GM21447 (cell line): Measurements from ENCODE around the gene BCAP31.

Source experiments
- ATAC-seq: cut with Tn5 transposase; IDR thresholded peaks from one replicate; pipeline ENCODE4 v1.9.1; 2021; ENCODE audit not compliant: unreplicated experiment

The BCAP31 gene

DNA sequence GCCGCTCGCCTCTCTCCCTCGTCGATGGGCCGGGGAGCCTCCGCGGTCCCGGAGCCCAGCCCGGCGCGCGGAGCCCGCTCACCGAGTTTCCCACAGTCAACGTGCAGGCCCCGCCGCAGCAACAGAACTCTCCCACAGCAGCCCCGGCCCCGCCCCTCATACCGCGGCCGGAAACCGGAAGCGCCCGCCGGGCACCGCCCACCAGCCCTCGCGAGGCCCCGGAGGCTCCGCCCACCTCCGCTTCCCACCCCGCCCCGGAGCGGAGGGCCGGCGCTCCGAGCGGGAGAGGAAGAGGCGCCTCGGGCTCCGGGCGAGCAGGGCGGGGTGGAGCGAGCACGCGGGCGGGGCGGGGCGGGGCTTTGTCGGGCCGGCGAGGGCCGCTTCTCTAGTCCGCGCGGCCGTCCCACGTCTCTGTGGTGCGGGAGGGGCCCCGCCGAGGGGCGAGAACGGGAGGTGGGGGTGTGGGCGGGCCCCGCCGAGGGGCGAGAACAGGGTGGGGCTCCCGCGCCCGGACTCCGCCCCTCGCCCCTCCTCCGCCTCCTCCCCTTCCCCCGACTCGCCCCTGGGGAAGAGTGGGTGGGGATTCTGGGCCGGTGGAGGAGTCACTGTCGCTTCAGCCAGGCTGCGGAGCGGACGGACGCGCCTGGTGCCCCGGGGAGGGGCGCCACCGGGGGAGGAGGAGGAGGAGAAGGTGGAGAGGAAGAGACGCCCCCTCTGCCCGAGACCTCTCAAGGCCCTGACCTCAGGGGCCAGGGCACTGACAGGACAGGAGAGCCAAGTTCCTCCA is at the start of gene BCAP31, which contains the start of gene ABCD1:
Gene BCAP31, minus strand, starts transcription at position 136 of the 787 bp plus-strand sequence. CDS start 1,143 bp downstream, outside the sequence.
Gene ABCD1, plus strand, starts transcription at position 605 of the 787 bp plus-strand sequence. CDS start 411 bp downstream, outside the sequence.
- peak; percentile 46 for ATAC-seq

DNA sequence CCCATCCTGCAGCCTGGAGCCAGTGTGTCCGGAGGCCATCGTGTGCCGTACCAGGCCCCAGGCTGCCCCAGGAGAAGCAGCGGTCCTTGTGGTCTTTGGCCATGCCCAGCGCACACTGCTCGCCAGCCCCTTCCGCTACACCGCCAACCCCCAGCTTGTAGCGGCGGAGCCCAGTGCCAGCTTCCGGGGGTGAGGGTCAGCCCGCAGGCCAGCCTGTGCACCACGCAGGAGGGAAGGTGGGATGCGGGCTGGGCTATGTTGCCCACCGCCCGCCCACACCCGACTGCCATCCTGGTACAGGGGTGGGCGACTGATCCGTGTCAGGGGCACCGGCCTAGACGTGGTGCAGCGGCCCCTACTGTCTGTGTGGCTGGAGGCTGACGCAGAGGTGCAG is 49.0 kb upstream of the BCAP31 start:
- ATAC-seq = no peak

DNA sequence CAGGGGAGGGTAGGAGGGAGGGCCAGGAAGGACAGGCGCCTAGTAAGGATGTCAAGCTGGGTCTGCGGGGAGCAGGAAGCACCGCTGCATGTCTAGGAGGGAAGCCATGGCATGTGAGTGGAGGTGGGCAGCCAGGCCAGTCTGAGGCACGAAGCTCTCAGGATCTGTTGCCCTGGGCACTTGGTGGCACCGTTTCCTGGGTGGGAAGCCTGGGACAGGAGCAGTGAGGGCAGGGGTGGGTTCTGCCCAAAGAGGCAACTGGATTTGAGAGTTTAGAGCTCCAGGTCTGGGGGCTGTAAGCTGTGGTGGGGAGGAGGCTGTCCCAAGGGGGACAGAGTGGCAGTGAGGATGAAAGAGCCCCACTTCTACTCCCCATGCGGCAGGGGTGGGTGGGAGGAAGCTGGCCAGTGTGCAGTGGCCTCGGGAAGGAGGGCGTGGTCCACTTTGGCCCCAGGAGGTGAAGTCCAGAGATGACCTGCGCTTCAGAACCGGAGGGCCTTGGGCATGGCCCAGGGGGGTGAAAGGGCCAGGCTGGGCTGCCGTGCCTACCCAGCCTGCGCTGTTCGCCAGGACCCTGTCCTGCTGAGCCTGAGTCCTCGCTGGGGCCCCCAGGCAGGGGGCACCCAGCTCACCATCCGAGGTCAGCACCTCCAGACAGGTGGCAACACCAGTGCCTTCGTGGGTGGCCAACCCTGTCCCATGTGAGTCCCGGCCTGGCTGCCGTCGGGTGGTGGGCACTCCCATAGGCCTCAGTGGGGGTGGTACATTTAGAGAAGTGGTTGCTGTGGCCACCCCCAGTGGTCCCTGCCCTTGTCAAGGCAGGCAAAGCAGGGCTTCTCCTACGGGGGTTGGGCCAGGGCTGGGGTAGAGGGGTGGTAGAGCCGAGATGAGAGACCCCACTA is 48.4 kb upstream of the BCAP31 start:
- no peak for ATAC-seq

DNA sequence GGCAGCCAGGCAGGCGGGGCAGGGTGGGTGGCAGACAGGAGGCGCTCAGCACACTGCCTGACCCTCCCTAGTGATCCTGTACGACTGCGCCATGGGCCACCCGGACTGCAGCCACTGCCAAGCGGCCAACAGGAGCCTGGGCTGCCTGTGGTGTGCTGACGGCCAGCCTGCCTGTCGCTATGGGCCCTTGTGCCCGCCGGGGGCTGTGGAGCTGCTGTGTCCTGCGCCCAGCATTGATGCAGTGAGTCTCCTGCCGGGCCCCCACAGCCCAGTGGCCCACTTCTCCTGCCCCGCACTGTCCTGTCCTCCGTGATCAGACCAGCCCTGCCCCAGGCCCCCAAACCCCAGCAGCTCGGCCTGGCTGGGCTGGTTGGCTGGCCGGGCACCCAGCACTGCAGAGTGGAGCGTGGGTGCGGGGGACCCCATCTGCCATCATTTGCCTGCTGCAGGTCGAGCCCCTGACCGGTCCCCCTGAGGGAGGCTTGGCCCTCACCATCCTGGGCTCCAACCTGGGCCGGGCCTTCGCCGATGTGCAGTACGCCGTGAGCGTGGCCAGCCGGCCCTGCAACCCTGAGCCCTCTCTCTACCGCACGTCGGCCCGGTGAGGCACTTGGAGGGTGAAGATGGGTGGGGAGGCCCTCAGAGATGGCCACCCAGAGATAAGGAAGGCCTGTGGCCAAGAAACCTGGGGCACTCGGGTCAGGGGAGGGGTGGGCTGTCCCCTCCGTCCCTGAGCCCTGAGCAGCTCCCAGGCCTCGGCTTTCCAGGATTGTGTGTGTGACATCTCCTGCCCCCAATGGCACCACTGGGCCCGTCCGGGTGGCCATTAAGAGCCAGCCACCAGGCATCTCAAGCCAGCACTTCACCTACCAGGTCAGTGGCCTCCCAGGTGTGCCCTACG is 47.5 kb upstream of the BCAP31 start:
- ATAC-seq = no peak

DNA sequence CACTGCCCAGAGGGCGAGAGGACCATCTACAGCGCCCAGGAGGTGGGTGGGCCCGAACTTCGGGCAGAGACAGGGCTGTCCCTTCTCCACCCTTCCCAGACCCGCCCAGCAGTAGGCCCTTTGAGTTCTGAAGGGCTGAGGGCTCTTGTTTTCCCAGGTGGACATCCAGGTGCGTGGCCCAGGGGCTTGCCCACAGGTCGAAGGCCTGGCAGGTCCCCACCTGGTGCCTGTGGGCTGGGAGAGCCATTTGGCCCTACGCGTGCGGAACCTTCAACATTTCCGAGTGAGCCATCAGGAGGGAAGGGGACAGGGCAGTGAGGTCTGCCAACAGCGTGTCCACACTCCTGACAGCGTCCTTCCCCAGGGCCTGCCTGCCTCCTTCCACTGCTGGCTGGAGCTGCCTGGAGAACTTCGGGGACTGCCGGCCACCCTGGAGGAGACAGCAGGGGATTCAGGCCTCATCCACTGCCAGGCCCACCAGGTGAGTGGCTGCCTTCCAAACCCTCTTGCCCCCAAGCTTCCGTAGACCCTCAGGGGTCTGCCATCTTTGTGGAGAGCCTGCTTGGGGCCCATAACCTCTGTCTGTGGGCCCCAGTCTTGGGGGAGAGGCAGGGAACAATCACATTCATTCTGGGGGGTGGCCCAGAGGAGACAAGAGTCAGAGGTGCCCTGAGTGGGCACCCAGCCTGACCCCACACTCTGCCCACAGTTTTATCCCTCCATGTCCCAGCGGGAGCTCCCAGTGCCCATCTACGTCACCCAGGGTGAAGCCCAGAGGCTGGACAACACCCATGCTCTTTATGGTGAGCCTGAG is 46.6 kb upstream of the BCAP31 start:
- ATAC-seq = no peak

DNA sequence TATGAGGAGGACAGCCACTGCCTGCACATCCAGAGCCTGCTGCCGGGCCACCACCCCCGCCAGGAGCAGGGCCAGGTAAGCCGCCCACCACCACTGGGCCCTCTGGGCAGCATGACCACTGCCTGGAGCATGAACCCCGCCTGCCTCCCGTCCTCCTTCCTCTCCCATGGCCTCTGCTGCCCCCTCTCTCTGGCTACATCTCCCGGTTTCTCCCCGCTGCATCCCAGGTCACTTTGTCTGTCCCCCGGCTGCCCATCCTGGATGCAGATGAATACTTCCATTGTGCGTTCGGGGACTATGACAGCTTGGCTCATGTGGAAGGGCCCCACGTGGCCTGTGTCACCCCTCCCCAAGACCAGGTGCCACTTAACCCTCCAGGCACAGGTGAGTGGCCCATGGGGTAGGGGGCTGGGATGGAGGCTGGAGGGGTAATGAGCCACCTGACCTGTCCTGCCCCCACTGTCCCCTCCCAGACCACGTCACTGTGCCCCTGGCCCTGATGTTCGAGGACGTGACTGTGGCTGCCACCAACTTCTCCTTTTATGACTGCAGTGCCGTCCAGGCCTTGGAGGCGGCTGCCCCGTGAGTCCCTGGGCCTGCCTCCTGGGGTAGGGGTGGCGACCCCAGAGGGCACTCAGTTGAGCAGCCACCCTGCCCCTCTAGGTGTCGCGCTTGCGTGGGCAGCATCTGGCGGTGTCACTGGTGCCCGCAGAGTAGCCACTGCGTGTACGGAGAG is 45.8 kb upstream of the BCAP31 start:
- no peak for ATAC-seq

DNA sequence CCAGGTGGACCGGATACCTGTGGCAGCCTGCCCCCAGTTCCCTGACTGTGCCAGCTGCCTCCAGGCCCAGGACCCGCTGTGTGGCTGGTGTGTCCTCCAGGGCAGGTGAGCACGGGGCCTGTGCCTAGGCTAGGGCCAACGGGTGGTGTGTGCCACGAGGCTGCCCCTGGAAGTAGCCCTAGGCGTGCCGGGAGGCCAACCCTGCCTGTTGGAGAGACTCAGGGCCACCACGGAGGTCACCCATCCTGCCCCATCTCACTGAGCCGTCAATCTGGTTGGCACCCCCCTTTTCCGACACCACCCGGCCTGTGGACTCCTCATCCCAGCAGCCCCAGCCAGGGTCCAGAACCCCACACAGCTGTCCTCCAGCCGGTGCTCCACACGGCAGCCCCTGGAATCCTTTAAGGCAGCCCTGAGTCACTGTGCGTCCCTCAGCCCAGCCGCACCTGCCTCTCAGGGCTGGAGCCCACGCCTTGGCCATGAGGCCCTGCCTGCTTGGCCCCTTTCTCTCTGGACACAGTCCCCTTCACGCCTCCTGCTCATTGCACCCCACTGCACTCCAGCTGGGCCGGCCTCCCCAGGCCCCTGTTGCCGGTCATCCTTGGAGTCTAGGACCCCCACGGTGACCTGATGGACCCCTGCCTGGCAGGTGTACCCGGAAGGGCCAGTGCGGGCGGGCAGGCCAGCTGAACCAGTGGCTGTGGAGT is 45.1 kb upstream of the BCAP31 start:
- no peak for ATAC-seq

DNA sequence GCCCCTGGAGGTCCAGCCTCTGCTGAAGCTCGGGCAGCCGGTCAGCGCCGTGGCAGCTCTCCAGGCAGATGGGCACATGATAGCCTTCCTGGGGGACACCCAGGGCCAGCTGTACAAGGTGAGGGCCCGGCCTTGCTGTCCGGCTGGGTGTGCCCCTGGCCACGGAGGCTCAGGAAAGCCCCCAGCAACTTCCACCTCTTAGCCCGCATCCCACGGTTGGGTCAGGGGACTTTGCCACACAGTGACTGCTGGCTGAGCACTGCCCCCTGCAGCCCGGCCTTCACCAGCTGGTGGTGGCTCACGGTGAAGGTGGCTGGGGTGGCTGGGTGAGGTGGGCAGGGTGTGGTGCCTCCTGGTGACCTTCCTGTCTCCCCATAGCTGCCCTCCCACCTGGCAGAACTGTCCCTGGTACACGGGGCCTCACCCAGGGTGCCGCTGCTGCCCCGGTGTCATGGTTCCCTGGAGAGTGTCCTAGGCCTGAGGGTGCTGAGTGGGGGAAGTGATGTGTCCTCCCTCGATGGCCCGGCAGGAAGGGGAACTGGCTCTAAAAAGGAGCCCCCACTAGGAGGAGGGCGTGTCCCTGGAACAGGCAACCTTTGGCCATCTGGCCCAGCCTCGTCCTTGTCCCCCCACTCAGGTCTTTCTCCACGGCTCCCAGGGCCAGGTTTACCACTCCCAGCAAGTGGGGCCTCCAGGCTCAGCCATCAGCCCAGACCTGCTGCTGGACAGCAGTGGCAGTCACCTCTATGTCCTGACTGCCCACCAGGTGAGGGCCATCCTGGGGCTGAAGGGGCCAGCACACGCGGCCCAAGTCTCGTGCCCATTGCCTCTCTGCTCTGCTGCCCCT is 44.3 kb upstream of the BCAP31 start:
- ATAC-seq = no peak

DNA sequence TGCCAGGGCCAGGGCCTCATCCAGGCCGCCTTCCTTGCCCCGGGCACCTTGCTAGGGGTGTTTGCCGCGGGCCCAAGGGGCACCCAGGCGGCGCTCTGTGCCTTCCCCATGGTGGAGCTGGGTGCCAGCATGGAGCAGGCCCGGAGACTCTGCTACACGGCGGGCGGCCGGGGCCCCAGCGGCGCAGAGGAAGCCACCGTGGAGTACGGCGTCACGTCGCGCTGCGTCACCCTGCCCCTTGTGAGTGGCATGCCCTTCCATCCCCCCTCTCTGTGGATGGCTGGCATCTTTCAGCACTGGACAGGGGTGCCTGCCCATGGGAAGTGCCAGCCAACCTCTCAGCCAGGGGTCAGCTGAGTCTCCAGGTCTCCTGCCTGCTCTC is 43.5 kb upstream of the BCAP31 start:
- no peak for ATAC-seq

DNA sequence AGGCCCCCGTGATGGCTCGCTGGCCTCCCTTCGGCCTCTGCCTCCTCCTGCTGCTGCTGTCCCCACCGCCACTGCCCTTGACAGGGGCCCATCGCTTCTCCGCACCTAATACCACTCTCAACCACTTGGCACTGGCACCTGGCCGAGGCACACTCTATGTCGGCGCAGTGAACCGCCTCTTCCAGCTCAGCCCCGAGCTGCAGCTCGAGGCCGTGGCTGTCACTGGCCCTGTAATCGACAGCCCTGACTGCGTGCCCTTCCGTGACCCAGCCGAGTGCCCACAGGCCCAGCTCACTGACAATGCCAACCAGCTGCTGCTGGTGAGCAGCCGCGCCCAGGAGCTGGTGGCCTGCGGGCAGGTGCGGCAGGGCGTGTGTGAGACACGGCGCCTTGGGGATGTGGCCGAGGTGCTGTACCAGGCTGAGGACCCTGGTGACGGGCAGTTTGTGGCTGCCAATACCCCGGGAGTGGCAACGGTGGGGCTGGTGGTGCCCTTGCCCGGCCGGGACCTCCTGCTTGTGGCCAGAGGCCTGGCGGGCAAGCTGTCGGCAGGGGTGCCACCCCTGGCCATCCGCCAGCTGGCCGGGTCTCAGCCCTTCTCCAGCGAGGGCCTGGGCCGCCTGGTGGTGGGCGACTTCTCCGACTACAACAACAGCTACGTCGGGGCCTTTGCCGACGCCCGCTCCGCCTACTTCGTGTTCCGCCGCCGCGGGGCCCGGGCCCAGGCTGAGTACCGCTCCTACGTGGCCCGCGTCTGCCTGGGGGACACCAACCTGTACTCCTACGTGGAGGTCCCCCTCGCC is 42.9 kb upstream of the BCAP31 start:
- no peak for ATAC-seq

DNA sequence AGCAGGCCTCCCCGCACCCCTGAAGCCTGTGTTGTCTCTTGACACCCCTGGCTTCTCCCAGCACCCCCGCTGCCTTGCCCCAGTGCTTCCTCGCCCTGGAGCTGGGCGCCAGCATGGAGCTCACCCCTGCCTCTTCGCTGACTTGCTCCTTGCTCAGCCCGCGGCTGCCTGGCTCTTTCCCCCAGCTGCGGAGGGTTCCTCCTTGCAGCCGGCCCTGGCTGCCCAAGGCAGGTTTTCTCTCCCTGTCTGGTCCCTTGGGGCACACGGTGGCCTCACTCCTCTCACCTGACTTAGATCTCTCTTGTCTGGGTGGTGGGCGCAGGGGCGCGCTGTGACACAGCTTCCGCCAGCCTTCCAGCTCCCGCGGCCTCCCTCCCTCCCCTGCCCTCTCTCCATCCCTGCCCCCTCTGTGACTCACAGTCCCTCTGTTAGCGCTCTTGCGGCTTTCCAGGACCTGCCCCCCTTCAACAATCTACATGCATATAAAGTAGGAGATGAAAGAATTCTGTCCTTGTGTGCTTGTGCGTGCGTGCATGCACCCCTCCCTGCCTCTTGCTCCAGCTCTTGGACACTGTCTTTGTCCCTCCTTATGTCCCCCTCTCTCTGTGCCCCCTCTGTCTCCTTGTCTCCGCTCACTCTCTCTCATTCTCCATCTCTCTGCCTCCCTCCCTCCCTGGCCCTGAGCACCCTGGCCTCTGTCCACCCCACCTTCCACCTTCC is 42.1 kb upstream of the BCAP31 start:
- no peak for ATAC-seq

DNA sequence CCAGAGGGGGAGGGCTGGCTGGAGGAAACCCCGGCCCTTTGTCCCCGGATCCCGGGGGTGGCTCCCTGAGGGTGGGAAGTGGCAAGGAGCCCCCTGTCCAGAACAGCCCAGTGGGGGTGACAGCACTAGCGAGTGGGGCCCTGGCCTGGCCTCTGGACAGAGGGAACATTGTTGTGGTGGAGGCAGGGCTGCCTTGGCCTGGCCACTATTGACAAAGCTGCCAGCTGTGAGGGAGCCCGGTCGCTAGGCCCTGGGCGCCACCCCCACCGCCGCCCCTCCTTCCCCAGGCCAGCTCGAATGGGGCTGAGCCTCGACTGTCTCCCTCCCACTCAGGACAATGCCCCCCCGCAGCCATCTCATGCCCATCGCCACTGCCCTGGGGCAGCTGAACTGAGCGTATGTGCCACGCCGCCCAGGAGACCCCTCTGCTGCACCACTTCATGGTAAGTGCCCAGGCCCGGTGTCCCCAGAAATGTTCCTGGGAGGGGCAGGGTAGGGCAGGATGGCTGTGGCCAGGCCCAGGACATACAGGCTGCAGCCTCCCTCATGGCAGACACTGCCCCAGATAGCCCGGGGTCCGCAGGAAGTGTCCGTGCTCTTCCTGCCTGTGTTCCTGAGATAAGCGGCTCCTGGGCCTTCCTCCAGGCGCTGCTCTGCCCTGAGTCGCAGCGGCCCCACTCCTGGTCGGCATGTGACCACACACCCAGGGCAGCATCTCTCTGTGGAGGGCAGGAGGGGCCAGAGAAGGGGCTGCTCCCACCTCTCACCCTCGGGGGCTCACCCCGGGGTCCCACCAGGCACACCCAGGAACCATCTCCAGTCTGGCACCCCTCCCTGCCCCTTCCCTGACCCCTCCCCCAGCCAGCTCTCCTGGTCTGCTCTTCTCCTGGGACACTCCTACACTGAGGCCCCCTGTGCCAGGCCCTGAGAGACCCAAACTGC is 41.2 kb upstream of the BCAP31 start:
- ATAC-seq = no peak

DNA sequence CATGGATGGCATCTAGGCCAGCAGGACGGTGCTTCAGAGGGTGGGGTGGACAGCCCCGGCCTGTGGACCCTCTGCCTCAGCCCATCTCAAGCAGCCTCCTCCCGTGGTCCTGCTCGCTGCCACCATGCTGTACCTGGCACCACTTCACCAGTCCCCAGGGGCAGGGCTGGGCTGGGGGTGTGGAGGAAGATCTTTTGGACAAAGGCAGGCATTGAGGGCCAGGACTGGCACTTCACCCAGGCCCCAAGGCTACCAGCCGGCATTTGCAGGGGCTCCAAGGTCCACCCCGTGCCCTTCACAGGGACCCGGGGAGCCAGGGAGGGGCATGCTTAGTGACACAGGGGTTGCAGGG is 40.6 kb upstream of the BCAP31 start:
- no peak for ATAC-seq

DNA sequence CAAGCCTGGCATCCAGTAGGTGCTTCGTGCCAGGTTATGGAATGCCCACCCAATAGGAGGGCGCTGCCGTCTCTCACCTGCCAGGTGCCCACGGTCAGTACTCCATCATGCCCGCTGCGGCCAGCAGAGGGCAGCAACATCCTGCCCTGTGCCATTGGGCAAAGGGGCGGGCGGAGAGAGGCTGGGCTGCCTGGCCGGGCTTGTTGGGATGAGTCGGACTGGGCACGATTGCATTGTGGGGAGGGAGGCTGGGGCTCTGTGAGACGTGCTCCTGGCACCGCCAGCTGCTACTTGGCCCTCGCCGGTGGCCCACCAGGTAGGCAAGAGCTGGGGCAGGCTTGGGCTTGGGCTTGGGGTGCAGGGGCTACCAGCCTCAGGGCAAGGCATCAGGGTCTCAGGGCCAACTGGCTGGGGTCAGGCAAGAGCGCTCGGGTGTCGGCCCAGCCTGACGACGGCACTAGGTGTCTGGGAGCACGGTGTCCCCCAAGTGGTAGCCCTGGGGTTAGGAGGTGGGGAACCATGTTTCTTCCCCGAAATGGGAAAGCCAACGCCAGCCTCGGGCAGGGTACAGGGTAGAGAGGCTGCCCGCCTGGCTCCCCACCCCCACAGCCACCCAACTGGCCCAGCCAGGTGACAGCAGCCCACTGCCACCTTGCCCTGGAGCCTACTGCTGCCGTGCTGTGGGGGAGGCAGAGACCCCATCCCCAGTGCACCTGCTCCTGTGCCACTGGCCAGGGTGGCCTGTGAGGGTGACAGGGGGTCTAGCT is 40.0 kb upstream of the BCAP31 start, which contains the start of gene PLXNB3:
Gene PLXNB3, plus strand, starts transcription at position 261 of the 767 bp plus-strand sequence. CDS start 1,287 bp downstream, outside the sequence.
- ATAC-seq = no peak
